Esophagus muscularis mucosa (tissue), 4 donors: ENCODE results near the gene TNRC18. TPM values are rescaled to one million over a fixed set of nuclear protein-coding genes. Genes with fewer than 3 reads are reported as not detected.
"Not testable (repeated sequence)": the region's sequence is repeated elsewhere in the genome, so short reads cannot be mapped to it uniquely, and the experiment has no call there.

Experiments used
- DNase-seq: peaks from one replicate; pipeline ENCODE4 v3.0.0-alpha.2; 2017; ENCODE audit errors: extremely low spot score
- H3K27ac ChIP-seq, 4 donors: fragments of 200-600 bp; sonication (generic); replicated peaks in 1 of 4; 1 replicate in 3 of 4; 2 replicates in 1 of 4; pipeline ENCODE4 v1.5.1; 2016 to 2019; ENCODE audit warnings: mild to moderate bottlenecking in 1 of 4
- H3K27me3 ChIP-seq, 4 donors: fragments of 200-600 bp; sonication (generic); one replicate each; pipeline versions ENCODE4 v1.5.1 to v1.6.0; 2016 to 2019
- H3K36me3 ChIP-seq, 4 donors: fragments of 200-600 bp; sonication (generic); one replicate each; pipeline ENCODE4 v1.5.1; 2016 to 2019
- H3K4me1 ChIP-seq, 4 donors: fragments of 200-600 bp; sonication (generic); one replicate each; pipeline ENCODE4 v1.5.1; 2016 to 2019
- H3K4me3 ChIP-seq, 4 donors: fragments of 200-600 bp; sonication (generic); 1 replicate in 2 of 4; 2 replicates in 2 of 4; pipeline ENCODE4 v1.5.1; 2016 to 2019; ENCODE audit warnings: mild to moderate bottlenecking in 4 of 4, moderate library complexity in 1 of 4
- H3K9me3 ChIP-seq, 4 donors: fragments of 200-600 bp; sonication (generic); 1 replicate in 3 of 4; 2 replicates in 1 of 4; pipeline ENCODE4 v1.5.1; 2016 to 2019
- CTCF ChIP-seq, 3 experiments: fragments of 200-600 bp in 2 of 3; fragments of 450-650 bp in 1 of 3; sonication (generic) in 2 of 3; IDR thresholded peaks; one replicate each; pipeline ENCODE4 v1.5.1; 2017 to 2019; ENCODE audit warnings: antibody characterized with exemption in 3 of 3, mild to moderate bottlenecking in 2 of 3, moderate library complexity in 1 of 3
- EP300 ChIP-seq: sonication (generic); formaldehyde crosslinking; IDR thresholded peaks from one replicate; pipeline ENCODE4 v1.6.1; 2017; ENCODE audit warnings: antibody characterized with exemption
- POLR2A ChIP-seq: fragments of 450-650 bp; IDR thresholded peaks from one replicate; pipeline ENCODE4 v1.6.1; 2017; ENCODE audit warnings: antibody characterized with exemption, moderate library complexity, mild to moderate bottlenecking, low read depth
- POLR2AphosphoS5 ChIP-seq, 2 donors: sonication (generic); formaldehyde crosslinking; IDR thresholded peaks; one replicate each; pipeline ENCODE4 v1.6.1; 2017; ENCODE audit warnings: antibody characterized with exemption in 2 of 2
- WGBS: methylation state at CpG from one replicate; pipeline ENCODE4 v1.1.5; 2018; 5-methylcytosine and 5-hydroxymethylcytosine counted together
- intact Hi-C: fragments of 100-400 bp; cut with DNase I; formaldehyde crosslinking; loops from one replicate; pipeline ENCODE4 v1.15.1; 2023
- total RNA-seq, 4 donors: library from RNA; depleted of rRNA; stranded (reverse); fragments of >200 nt; gene quantifications; one replicate each; pipeline versions ENCODE4 v1.1.0 to v1.2.1, GENCODE V29; 2016

TNRC18 gene
- total RNA-seq, 4 donors from 2014 or later: 101 to 277 (median 166) TPM

GRCh38 chr7:5315761-5316160 lies 107.9 kb downstream of the TNRC18 start:
- Histone ChIP-seq H3K27me3 (no peaks in the 10 kb centered on the region), H3K27ac (peak overlapping the region in 1 of 4 donors; percentile 6), H3K4me1 (peaks cover 0 to 13% (median 4%) of the 10 kb centered on the region in 4 donors), H3K9me3 (peaks cover 0 to 11% (median 4%) of the 10 kb centered on the region in 4 donors), H3K4me3 (no peak overlapping the region), H3K36me3 (peaks cover 80 to 99% (median 95%) of the 10 kb centered on the region in 4 donors)
- intact Hi-C loops: no loop called here
- 92% methylated on average over 12 of the region's 14 CpGs for WGBS
- DNase-seq: no peak
- no peak for TF ChIP-seq POLR2A
- TF ChIP-seq CTCF (IDR thresholded peaks at IDR 0.05): no peak
- TF ChIP-seq POLR2AphosphoS5 (IDR thresholded peaks at IDR 0.05): no peak
- TF ChIP-seq EP300: no peak

GRCh38 chr7:5314864-5315263 lies 108.8 kb downstream of the TNRC18 start:
- WGBS: 94% methylated on average over 8 of the region's 19 CpGs

GRCh38 chr7:5313076-5313885 lies 110.4 kb downstream of the TNRC18 start:
- Histone ChIP-seq H3K4me1 (peaks cover 0 to 13% (median 4%) of the 10 kb centered on the region in 4 donors), H3K27ac (peak overlapping the region in 3 of 4 donors; percentile 13 to 45 (median 44)), H3K36me3 (peaks cover 76 to 99% (median 94%) of the 10 kb centered on the region in 4 donors)
- DNase-seq, H3K9me3 ChIP-seq, H3K4me3 ChIP-seq, H3K27me3 ChIP-seq, intact Hi-C loops: not testable (repeated sequence)
- WGBS: 77% methylated on average over 38 of the region's 48 CpGs
- TF ChIP-seq POLR2AphosphoS5 (IDR thresholded peaks at IDR 0.05): peak in 1 of 2 donors; percentile 17

More at GRCh38 chr7:5314864-5315263, 108.8 kb downstream of the TNRC18 start:
- DNase-seq: no peak
- peaks cover 77 to 99% (median 95%) of the 10 kb centered on the region in 4 donors for H3K36me3 ChIP-seq
- H3K9me3 ChIP-seq: peaks cover 0 to 11% (median 4%) of the 10 kb centered on the region in 4 donors
- intact Hi-C loops: no loop called here
- peak in 1 of 2 donors; percentile 8 for TF ChIP-seq POLR2AphosphoS5 (IDR thresholded peaks at IDR 0.05)
- TF ChIP-seq EP300: no peak
- peaks cover 0 to 13% (median 4%) of the 10 kb centered on the region in 4 donors for H3K4me1 ChIP-seq
- no peaks in the 10 kb centered on the region for H3K27me3 ChIP-seq
- peak overlapping the region in 1 of 4 donors; percentile 6 for H3K27ac ChIP-seq
- H3K4me3 ChIP-seq: no peak overlapping the region

- intact Hi-C loops, H3K4me3 ChIP-seq, H3K9me3 ChIP-seq, H3K27me3 ChIP-seq, DNase-seq: not testable (repeated sequence)
- Histone ChIP-seq H3K27ac (peak overlapping the region in 2 of 4 donors; percentile 44 to 45), H3K36me3 (peaks cover 76 to 99% (median 95%) of the 10 kb centered on the region in 4 donors), H3K4me1 (peaks cover 0 to 13% (median 4%) of the 10 kb centered on the region in 4 donors)
- WGBS: 85% methylated on average over 23 of the region's 46 CpGs
Measured at GRCh38 chr7:5312276-5313070, 111.2 kb downstream of the TNRC18 start.

GRCh38 chr7:5310822-5311405 lies 112.7 kb downstream of the TNRC18 start:
- 94% methylated on average over 15 of the region's 16 CpGs for WGBS

GRCh38 chr7:5309146-5309545 lies 114.5 kb downstream of the TNRC18 start:
- no peaks in the 10 kb centered on the region for H3K27me3 ChIP-seq
- WGBS: 86% methylated on average over 6 of the region's 25 CpGs
- H3K4me3 ChIP-seq: no peak overlapping the region
- intact Hi-C loops: no loop called here
- H3K36me3 ChIP-seq: peaks cover 55 to 80% (median 72%) of the 10 kb centered on the region in 4 donors
- H3K27ac ChIP-seq: no peak overlapping the region
- H3K9me3 ChIP-seq: no peaks in the 10 kb centered on the region
- DNase-seq: no peak
- H3K4me1 ChIP-seq: peaks cover 0 to 12% (median 4%) of the 10 kb centered on the region in 4 donors
- no peak for TF ChIP-seq EP300

More at GRCh38 chr7:5310822-5311405, 112.7 kb downstream of the TNRC18 start:
- H3K9me3 ChIP-seq: no peaks in the 10 kb centered on the region
- no peak overlapping the region for H3K27ac ChIP-seq
- H3K36me3 ChIP-seq: peaks cover 72 to 98% (median 89%) of the 10 kb centered on the region in 4 donors
- H3K4me1 ChIP-seq: peaks cover 0 to 13% (median 4%) of the 10 kb centered on the region in 4 donors
- H3K4me3 ChIP-seq: no peak overlapping the region
- DNase-seq: no peak
- H3K27me3 ChIP-seq: no peaks in the 10 kb centered on the region
- intact Hi-C loops: no loop called here
- TF ChIP-seq EP300 (no peak), POLR2AphosphoS5 (IDR thresholded peaks at IDR 0.05) (peak in 1 of 2 donors; percentile 46), POLR2A (no peak)

GRCh38 chr7:5307221-5308142 lies 116.2 kb downstream of the TNRC18 start:
- H3K27me3 ChIP-seq, H3K9me3 ChIP-seq, H3K27ac ChIP-seq, H3K4me3 ChIP-seq, DNase-seq, H3K4me1 ChIP-seq, intact Hi-C loops: not testable (repeated sequence)
- 84% methylated on average over 18 of the region's 39 CpGs for WGBS
- H3K36me3 ChIP-seq: peaks cover 42 to 64% (median 57%) of the 10 kb centered on the region in 4 donors

- H3K27ac ChIP-seq, H3K4me1 ChIP-seq, intact Hi-C loops, H3K4me3 ChIP-seq, DNase-seq, H3K27me3 ChIP-seq, H3K9me3 ChIP-seq: not testable (repeated sequence)
- H3K36me3 ChIP-seq: peaks cover 20 to 39% (median 32%) of the 10 kb centered on the region in 4 donors
- WGBS: 80% methylated on average over 4 of the region's 9 CpGs
Measured at GRCh38 chr7:5305050-5305449, 118.6 kb downstream of the TNRC18 start.
